Measurements from ENCODE around the gene ENTPD8. TPM values are rescaled to one million over a fixed set of nuclear protein-coding genes. Genes with fewer than 3 reads are reported as not detected.
"Not testable (repeated sequence)": the region's sequence is repeated elsewhere in the genome, so short reads cannot be mapped to it uniquely, and the experiment has no call there.

The ENTPD8 gene
- total and polyA plus RNA-seq, 2 of the 13 experiments (the other 11 are each of a cell fraction or from before 2014, with no cell fraction given) = 0.26 to 0.44 TPM

DNA sequence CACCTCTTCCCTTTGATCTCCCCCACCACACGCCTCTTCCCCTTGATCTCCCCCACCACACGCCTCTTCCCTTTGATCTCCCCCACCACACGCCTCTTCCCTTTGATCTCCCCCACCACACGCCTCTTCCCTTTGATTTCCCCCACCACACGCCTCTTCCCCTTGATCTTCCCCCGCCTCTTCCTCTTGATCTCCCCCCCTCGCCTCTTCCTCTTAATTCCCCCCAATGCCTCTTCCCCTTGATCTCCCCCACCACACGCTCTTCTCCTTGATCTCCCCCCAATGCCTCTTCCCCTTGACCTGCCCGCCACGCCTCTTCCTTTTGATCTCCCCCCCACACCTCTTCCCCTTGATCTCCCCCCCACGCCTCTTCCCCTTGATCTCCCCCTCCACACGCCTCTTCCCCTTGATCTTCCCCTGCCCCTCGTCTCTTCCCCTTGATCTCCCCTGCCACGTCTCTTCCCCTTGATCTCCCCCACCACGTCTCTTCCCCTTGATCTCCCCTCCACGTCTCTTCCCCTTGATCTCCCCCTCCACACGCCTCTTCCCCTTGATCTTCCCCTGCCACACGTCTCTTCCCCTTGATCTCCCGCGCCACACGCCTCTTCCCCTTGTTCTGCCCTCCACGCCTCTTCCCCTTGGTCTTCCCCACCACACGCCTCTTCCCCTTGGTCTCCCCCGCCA, 9.5 kb upstream of the ENTPD8 start:
- POLR2A ChIA-PET = interaction anchor here (1.8 kb wide), 1 partner anchor 9 kb away, joined by 4 read pairs; the partner anchor contains the start of gene NSMF
- H3K4me2 ChIP-seq (ENCODE audit: low read depth, low read length); H3K27me3 ChIP-seq (ENCODE audit: control insufficient read depth in 1 of 2, insufficient read depth in 2 of 2, low read length in 2 of 2); CTCF ChIA-PET (ENCODE audit: low intra/inter-chr PET ratio, low total read pairs); H3K27ac ChIP-seq (ENCODE audit: extremely low read length, insufficient read depth, low read length); H3K9ac ChIP-seq (ENCODE audit: insufficient read depth, low read depth, low read length); H2AFZ ChIP-seq (ENCODE audit: low read length); DNase-seq (ENCODE audit: low spot score); H3K4me3 ChIP-seq (replicated peaks in 1 of 3; ENCODE audit: insufficient read depth in 1 of 3, low read depth in 2 of 3, low read length in 3 of 3); BruUV-seq (replicated peaks); FAIRE-seq; H3K79me2 ChIP-seq (ENCODE audit: insufficient read depth, low read length); ATAC-seq; H3K9me3 ChIP-seq (ENCODE audit: low read length); H4K20me1 ChIP-seq (ENCODE audit: insufficient read depth, low read length); intact Hi-C loops (cut with micrococcal nuclease; ENCODE audit: unreplicated experiment); in situ Hi-C loops (cut with HindIII; ENCODE audit: extremely low pct_ligation_motif_present, low pct_unique_long_range_greater_than_20kb): not testable (repeated sequence)
- 90% methylated on average over 24 of the region's 24 CpGs for WGBS (ENCODE audit: low lambda C conversion rate)
- TF ChIP-seq TCF7L2 (IDR thresholded peaks at IDR 0.05; ENCODE audit: low read depth, low read length) = peak; percentile 72; the same call in 1 of the 2 replicates
- peak; percentile 25; the same call in 1 of the 2 replicates for TF ChIP-seq NR2F2 (IDR thresholded peaks at IDR 0.05; ENCODE audit: borderline replicate concordance, low read depth)
- TF ChIP-seq ZNF746 (CRISPR knock-in tag; IDR thresholded peaks at IDR 0.05) = peak; percentile 69; the same call in 1 of the 2 replicates
- TF ChIP-seq TCF7 (IDR thresholded peaks at IDR 0.05; ENCODE audit: low read depth) = peak; percentile 91
- peaks cover 45% of the 10 kb centered on the region for H3K4me1 ChIP-seq (ENCODE audit: insufficient read depth, low read length)
- H3K36me3 ChIP-seq (replicated peaks in 1 of 2; ENCODE audit: control insufficient read depth in 1 of 2, insufficient read depth in 2 of 2, low read length in 2 of 2) = peaks cover 8 to 32% of the 10 kb centered on the region in 2 experiments

DNA sequence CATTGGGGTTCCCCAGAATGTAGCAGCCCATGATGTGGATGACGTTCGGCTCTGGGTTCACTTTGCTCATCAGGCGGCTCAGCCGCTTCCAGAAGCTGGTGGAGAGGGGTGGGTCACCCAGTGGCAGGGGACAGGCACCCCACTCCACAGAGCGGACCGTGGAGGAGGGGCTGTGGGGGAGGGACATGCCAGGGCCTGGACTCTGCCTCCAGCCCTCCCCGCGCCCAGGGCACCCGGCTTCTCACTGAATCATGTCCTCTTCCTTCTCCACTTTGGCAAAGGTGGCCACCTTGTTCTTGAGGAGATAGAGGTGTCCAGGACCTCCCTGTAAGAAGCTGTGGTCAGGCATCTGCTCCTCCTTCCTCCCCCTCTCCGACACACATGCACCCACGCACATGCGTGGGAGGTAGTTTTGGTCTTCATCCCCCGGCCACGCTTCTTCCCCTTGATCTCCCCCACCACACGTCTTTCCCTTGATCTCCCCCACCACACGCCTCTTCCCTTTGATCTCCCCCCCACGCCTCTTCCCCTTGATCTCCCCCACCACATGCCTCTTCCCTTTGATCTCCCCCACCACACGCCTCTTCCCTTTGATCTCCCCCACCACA, 8.9 kb upstream of the ENTPD8 start:
- 90% methylated on average over 18 of the region's 18 CpGs for WGBS (ENCODE audit: low lambda C conversion rate)
- POLR2A ChIA-PET = interaction anchor here (0.6 to 1.8 kb wide), 3 partner anchors 9 to 198 kb away, joined by 3 to 5 read pairs (median 4); partner anchors contain the start of genes EXD3, NOXA1 and NSMF
- TF ChIP-seq BHLHE40 (IDR thresholded peaks at IDR 0.05; ENCODE audit: low read length) (0 out of 2 replicates have a peak, but pooled peaks have one; percentile 35), POLR2G (IDR thresholded peaks at IDR 0.05; ENCODE audit: low read depth, low read length) (peak; percentile 41; the same call in 1 of the 2 replicates), ZFP37 (CRISPR knock-in tag; IDR thresholded peaks at IDR 0.05; ENCODE audit: borderline replicate concordance) (no peak), ZBTB38 (CRISPR knock-in tag; IDR thresholded peaks at IDR 0.05) (peak; percentile 30; the same call in 1 of the 2 replicates)
- TF ChIP-seq, protein P1, sequence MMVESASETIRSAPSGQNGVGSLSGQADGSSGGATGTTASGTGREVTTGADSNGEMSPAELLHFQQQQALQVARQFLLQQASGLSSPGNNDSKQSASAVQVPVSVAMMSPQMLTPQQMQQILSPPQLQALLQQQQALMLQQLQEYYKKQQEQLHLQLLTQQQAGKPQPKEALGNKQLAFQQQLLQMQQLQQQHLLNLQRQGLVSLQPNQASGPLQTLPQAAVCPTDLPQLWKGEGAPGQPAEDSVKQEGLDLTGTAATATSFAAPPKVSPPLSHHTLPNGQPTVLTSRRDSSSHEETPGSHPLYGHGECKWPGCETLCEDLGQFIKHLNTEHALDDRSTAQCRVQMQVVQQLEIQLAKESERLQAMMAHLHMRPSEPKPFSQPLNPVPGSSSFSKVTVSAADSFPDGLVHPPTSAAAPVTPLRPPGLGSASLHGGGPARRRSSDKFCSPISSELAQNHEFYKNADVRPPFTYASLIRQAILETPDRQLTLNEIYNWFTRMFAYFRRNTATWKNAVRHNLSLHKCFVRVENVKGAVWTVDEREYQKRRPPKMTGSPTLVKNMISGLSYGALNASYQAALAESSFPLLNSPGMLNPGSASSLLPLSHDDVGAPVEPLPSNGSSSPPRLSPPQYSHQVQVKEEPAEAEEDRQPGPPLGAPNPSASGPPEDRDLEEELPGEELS (CRISPR knock-in tag; IDR thresholded peaks at IDR 0.05) = no peak
- TF ChIP-seq, protein P2, sequence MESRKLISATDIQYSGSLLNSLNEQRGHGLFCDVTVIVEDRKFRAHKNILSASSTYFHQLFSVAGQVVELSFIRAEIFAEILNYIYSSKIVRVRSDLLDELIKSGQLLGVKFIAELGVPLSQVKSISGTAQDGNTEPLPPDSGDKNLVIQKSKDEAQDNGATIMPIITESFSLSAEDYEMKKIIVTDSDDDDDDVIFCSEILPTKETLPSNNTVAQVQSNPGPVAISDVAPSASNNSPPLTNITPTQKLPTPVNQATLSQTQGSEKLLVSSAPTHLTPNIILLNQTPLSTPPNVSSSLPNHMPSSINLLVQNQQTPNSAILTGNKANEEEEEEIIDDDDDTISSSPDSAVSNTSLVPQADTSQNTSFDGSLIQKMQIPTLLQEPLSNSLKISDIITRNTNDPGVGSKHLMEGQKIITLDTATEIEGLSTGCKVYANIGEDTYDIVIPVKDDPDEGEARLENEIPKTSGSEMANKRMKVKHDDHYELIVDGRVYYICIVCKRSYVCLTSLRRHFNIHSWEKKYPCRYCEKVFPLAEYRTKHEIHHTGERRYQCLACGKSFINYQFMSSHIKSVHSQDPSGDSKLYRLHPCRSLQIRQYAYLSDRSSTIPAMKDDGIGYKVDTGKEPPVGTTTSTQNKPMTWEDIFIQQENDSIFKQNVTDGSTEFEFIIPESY (CRISPR knock-in tag; IDR thresholded peaks at IDR 0.05) = 0 out of 2 replicates have a peak, but pooled peaks have one; percentile 21

More for the DNA sequence above, 8.9 kb upstream of the ENTPD8 start:
- CTCF ChIA-PET (ENCODE audit: low intra/inter-chr PET ratio, low total read pairs) = no interaction called here
- Histone ChIP-seq H3K4me3 (replicated peaks in 1 of 3; ENCODE audit: insufficient read depth in 1 of 3, low read depth in 2 of 3, low read length in 3 of 3) (no peak overlapping the region), H3K4me2 (ENCODE audit: low read depth, low read length) (no peak overlapping the region), H3K36me3 (replicated peaks in 1 of 2; ENCODE audit: control insufficient read depth in 1 of 2, insufficient read depth in 2 of 2, low read length in 2 of 2) (peaks cover 8 to 29% of the 10 kb centered on the region in 2 experiments), H4K20me1 (ENCODE audit: insufficient read depth, low read length) (peaks cover 7% of the 10 kb centered on the region; the same call in 1 of the 2 replicates), H3K9ac (ENCODE audit: insufficient read depth, low read depth, low read length) (no peak overlapping the region), H3K27ac (ENCODE audit: extremely low read length, insufficient read depth, low read length) (peak overlapping the region; percentile 46), H2AFZ (ENCODE audit: low read length) (no peak overlapping the region), H3K79me2 (ENCODE audit: insufficient read depth, low read length) (peaks cover 2% of the 10 kb centered on the region), H3K9me3 (ENCODE audit: low read length) (no peaks in the 10 kb centered on the region), H3K27me3 (ENCODE audit: control insufficient read depth in 1 of 2, insufficient read depth in 2 of 2, low read length in 2 of 2) (no peaks in the 10 kb centered on the region), H3K4me1 (ENCODE audit: insufficient read depth, low read length) (peaks cover 45% of the 10 kb centered on the region)
- ATAC-seq = no peak
- in situ Hi-C loops (cut with HindIII; ENCODE audit: extremely low pct_ligation_motif_present, low pct_unique_long_range_greater_than_20kb) (no loop called here), intact Hi-C loops (cut with micrococcal nuclease; ENCODE audit: unreplicated experiment) (loop anchor here (5.0 kb wide), 1 partner anchor 163 kb away; no protein-coding TSS in a partner anchor)
- BruUV-seq (replicated peaks) = no TSS peak
- no peak for FAIRE-seq
- DNase-seq (ENCODE audit: low spot score) = no peak
